Left ventricle myocardium inferior (tissue), 1 donor: ENCODE results near the gene RAD21L1. TPM values are rescaled to one million over a fixed set of nuclear protein-coding genes. Genes with fewer than 3 reads are reported as not detected.

Experiments used
- DNase-seq: peaks from one replicate; pipeline ENCODE4 v3.0.0-alpha.2; 2020
- H3K27ac ChIP-seq: fragments of 200-600 bp; replicated peaks from 2 replicates; pipeline ENCODE4 v1.8.0; 2021
- H3K27me3 ChIP-seq: fragments of 200-600 bp; 2 replicates; pipeline ENCODE4 v1.8.0; 2021; ENCODE audit warnings: low read depth
- H3K36me3 ChIP-seq: fragments of 200-600 bp; 2 replicates; pipeline ENCODE4 v1.8.0; 2021
- H3K4me1 ChIP-seq: fragments of 200-600 bp; 2 replicates; pipeline ENCODE4 v1.8.0; 2021
- H3K4me3 ChIP-seq: fragments of 200-600 bp; 2 replicates; pipeline ENCODE4 v1.8.0; 2021; ENCODE audit warnings: mild to moderate bottlenecking, moderate library complexity
- H3K9me3 ChIP-seq: fragments of 200-600 bp; replicated peaks from 2 replicates; pipeline ENCODE4 v1.8.0; 2021
- CTCF ChIP-seq: fragments of 200-600 bp; IDR thresholded peaks from 2 replicates; pipeline ENCODE4 v1.8.0; 2021; ENCODE audit warnings: antibody characterized with exemption, mild to moderate bottlenecking, borderline replicate concordance
- intact Hi-C: fragments of 100-400 bp; cut with micrococcal nuclease; formaldehyde crosslinking; loops from one replicate; pipeline ENCODE4 v1.11.0; 2022
- total RNA-seq: library from RNA; stranded (reverse); fragmentation: NEBNext Ultra II Directional; extraction: Animal tissue kit (Norgen Biotek cat#: 25700); gene quantifications from one replicate; pipeline ENCODE4 v1.2.1, GENCODE V29; 2021
- donor health status: DM: no; HTN: yes; CAD: no; lungs with severe emphysema.

Gene RAD21L1
- total RNA-seq, 1 donor from 2014 or later: not detected

DNA sequence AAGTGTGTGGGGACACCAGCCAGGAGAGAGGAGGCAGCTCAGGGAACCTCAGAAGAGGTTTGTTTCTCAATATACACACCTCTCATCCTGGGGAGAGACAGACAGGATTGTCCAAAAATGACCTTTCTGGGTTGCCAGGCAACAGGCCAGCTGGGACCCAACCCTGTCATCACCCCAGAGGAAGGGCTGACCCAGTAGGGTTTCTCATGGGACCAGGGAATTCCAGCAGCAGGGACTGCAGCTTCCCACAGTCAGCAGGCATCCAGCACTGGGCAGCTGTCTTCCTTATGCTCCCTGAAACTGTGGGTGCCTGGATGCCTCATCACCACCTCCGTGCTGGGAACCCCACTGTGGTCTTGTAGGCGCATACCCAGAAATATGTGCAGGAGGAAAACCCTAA lies 21.3 kb upstream of the RAD21L1 start:
- peaks cover 17% of the 10 kb centered on the region for H3K4me1 ChIP-seq
- no peak for TF ChIP-seq CTCF

DNA sequence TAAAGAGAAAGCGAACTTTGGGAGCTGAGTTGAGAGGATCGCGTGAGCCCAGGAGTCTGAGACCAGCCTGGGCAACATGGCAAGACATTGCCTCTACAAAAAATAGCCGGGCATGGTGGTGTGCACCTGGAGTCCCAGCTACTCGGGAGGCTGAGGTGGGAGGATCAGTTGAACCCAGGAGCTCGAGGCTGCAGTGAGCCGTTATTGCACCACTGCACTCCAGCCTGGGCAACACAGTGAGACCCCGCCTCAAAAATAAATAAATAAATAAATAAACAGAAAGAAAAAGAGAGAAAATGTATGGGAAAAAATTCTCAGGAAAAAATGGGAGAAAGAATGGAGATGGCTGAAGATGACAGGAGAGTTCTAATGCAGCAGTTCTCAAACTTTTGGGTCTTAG lies 20.0 kb upstream of the RAD21L1 start:
- no peak for TF ChIP-seq CTCF
- intact Hi-C loops: no loop called here

More for the DNA sequence above, 21.3 kb upstream of the RAD21L1 start:
- H3K27ac ChIP-seq: peak overlapping the region; percentile 69
- peaks cover 2% of the 10 kb centered on the region for H3K27me3 ChIP-seq
- H3K9me3 ChIP-seq: no peaks in the 10 kb centered on the region
- intact Hi-C loops: no loop called here
- peak; percentile 38 for DNase-seq
- no peak overlapping the region for H3K4me3 ChIP-seq
- no peaks in the 10 kb centered on the region for H3K36me3 ChIP-seq

DNA sequence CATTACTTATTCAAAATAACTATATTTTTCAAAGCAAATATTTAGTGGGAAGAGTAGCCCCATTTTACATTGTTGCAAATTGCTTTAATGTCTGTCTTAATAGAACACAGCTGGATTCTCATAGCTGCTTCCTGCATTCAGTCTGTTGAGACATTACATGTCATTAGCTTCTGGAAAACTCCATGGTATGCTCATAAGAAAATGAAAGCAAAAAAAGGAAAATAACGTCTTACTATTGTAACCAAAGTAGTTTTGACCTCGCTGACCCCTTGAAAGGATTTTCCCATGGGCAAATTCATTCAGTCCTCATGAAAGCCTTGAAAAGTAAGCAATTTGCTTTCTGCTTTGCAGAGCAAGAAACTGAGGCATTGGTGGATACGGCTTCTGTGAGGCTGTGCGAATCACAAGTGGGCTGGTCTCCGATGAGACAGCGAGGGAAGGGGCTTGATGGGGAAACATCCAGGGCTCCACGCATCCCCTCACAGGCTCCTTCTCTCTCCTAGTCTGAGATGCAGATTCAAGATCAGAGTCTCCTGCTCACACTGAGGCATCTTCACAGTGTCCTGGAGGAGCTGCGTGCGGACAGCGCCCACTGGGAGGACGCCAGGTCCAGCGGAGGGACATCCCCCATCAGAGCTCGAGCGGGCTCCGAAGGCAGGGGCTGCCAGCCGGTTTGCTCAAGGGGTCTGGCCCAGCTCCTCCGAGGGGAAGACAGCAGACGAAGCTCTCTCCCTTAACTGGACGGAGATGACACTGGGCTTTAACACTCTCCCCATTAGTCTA lies 19.3 kb upstream of the RAD21L1 start:
- no peaks in the 10 kb centered on the region for H3K9me3 ChIP-seq
- no peak for TF ChIP-seq CTCF
- H3K36me3 ChIP-seq: no peaks in the 10 kb centered on the region
- intact Hi-C loops: no loop called here
- H3K4me1 ChIP-seq: peaks cover 17% of the 10 kb centered on the region
- DNase-seq: no peak
- H3K27me3 ChIP-seq: peaks cover 13% of the 10 kb centered on the region
- H3K27ac ChIP-seq: peak overlapping the region; percentile 69
- H3K4me3 ChIP-seq: peak overlapping the region; percentile 11

More for the DNA sequence above, 20.0 kb upstream of the RAD21L1 start:
- H3K4me1 ChIP-seq: peaks cover 17% of the 10 kb centered on the region
- H3K27ac ChIP-seq: peak overlapping the region; percentile 69
- no peak for DNase-seq
- H3K36me3 ChIP-seq: no peaks in the 10 kb centered on the region
- H3K4me3 ChIP-seq: no peak overlapping the region
- peaks cover 9% of the 10 kb centered on the region for H3K27me3 ChIP-seq
- H3K9me3 ChIP-seq: no peaks in the 10 kb centered on the region

- Histone ChIP-seq H3K4me1 (peaks cover 17% of the 10 kb centered on the region), H3K9me3 (no peaks in the 10 kb centered on the region), H3K27ac (peak overlapping the region; percentile 69), H3K4me3 (no peak overlapping the region), H3K36me3 (no peaks in the 10 kb centered on the region), H3K27me3 (peaks cover 19% of the 10 kb centered on the region)
- DNase-seq: no peak
- intact Hi-C loops: no loop called here
- no peak for TF ChIP-seq CTCF
These were observed 18.5 kb upstream of the RAD21L1 start for GRCh38 chr20:1207293-1207878.

GRCh38 chr20:1209447-1210387 lies 16.1 kb upstream of the RAD21L1 start:
- H3K9me3 ChIP-seq: no peaks in the 10 kb centered on the region

More at GRCh38 chr20:1209447-1210387, 16.1 kb upstream of the RAD21L1 start:
- H3K4me1 ChIP-seq: peaks cover 9% of the 10 kb centered on the region
- DNase-seq: no peak
- H3K27ac ChIP-seq: no peak overlapping the region
- H3K36me3 ChIP-seq: no peaks in the 10 kb centered on the region
- peak; percentile 25 for TF ChIP-seq CTCF
- no peak overlapping the region for H3K4me3 ChIP-seq
- intact Hi-C loops: no loop called here
- H3K27me3 ChIP-seq: peaks cover 32% of the 10 kb centered on the region
